ENCODE results near the gene RNF223.

DNA sequence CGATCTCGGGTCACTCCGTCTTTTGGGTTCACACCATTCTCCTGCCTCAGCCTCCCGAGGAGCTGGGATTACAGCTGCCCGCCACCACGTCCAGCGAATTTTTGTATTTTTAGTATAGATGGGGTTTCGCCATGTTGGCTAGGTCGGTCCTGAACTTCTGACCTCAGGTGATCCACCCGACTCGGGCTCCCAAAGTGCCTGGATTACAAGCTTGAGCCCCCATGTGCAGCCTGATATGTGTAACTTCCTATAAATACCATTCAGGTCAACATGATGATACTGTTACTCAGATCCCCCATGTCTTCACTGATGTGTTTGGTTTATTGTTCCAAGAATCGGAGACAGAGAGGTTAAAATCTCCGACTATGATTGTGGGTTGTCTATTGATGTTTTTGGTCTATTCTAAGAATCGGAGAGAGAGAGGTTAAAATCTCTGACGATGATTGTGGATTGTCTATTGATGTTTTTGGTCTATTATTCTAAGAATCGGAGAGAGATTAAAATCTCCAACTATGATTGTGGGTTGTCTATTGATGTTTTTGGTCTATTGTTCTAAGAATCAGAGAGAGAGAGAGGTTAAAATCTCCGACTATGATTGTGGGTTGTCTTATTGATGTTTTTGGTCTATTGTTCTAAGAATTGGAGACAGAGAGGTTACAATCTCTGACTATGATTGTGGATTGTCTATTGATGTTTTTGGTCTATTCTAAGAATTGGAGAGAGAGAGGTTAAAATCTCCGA, 24.7 kb upstream of the RNF223 start:
- TF ChIP-seq, protein P1, sequence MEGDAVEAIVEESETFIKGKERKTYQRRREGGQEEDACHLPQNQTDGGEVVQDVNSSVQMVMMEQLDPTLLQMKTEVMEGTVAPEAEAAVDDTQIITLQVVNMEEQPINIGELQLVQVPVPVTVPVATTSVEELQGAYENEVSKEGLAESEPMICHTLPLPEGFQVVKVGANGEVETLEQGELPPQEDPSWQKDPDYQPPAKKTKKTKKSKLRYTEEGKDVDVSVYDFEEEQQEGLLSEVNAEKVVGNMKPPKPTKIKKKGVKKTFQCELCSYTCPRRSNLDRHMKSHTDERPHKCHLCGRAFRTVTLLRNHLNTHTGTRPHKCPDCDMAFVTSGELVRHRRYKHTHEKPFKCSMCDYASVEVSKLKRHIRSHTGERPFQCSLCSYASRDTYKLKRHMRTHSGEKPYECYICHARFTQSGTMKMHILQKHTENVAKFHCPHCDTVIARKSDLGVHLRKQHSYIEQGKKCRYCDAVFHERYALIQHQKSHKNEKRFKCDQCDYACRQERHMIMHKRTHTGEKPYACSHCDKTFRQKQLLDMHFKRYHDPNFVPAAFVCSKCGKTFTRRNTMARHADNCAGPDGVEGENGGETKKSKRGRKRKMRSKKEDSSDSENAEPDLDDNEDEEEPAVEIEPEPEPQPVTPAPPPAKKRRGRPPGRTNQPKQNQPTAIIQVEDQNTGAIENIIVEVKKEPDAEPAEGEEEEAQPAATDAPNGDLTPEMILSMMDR (IDR thresholded peaks at IDR 0.05): no peak
- TF ChIP-seq MYC (IDR thresholded peaks at IDR 0.05; ENCODE audit: borderline replicate concordance, low read length) (no peak), SREBF2 (IDR thresholded peaks at IDR 0.05) (no peak), EP300 (IDR thresholded peaks at IDR 0.05) (no peak), POLR2AphosphoS2 (conservative IDR thresholded peaks at IDR 0.05; ENCODE audit: low read length) (no peak), POLR2A (IDR thresholded peaks at IDR 0.05; ENCODE audit: low read length) (no peak), RNF2 (IDR thresholded peaks at IDR 0.05; ENCODE audit: borderline replicate concordance, low read depth) (no peak), CHD4 (IDR thresholded peaks at IDR 0.05; ENCODE audit: borderline replicate concordance) (no peak)
- TF ChIP-seq, protein P2, sequence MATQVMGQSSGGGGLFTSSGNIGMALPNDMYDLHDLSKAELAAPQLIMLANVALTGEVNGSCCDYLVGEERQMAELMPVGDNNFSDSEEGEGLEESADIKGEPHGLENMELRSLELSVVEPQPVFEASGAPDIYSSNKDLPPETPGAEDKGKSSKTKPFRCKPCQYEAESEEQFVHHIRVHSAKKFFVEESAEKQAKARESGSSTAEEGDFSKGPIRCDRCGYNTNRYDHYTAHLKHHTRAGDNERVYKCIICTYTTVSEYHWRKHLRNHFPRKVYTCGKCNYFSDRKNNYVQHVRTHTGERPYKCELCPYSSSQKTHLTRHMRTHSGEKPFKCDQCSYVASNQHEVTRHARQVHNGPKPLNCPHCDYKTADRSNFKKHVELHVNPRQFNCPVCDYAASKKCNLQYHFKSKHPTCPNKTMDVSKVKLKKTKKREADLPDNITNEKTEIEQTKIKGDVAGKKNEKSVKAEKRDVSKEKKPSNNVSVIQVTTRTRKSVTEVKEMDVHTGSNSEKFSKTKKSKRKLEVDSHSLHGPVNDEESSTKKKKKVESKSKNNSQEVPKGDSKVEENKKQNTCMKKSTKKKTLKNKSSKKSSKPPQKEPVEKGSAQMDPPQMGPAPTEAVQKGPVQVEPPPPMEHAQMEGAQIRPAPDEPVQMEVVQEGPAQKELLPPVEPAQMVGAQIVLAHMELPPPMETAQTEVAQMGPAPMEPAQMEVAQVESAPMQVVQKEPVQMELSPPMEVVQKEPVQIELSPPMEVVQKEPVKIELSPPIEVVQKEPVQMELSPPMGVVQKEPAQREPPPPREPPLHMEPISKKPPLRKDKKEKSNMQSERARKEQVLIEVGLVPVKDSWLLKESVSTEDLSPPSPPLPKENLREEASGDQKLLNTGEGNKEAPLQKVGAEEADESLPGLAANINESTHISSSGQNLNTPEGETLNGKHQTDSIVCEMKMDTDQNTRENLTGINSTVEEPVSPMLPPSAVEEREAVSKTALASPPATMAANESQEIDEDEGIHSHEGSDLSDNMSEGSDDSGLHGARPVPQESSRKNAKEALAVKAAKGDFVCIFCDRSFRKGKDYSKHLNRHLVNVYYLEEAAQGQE (IDR thresholded peaks at IDR 0.05): no peak
- TF ChIP-seq, protein P3, sequence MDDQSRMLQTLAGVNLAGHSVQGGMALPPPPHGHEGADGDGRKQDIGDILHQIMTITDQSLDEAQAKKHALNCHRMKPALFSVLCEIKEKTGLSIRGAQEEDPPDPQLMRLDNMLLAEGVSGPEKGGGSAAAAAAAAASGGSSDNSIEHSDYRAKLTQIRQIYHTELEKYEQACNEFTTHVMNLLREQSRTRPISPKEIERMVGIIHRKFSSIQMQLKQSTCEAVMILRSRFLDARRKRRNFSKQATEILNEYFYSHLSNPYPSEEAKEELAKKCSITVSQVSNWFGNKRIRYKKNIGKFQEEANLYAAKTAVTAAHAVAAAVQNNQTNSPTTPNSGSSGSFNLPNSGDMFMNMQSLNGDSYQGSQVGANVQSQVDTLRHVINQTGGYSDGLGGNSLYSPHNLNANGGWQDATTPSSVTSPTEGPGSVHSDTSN (IDR thresholded peaks at IDR 0.05): no peak
